Lower leg skin (tissue), 4 donors: Measurements from ENCODE around the gene PRKCE. TPM values are rescaled to one million over a fixed set of nuclear protein-coding genes. Genes with fewer than 3 reads are reported as not detected.

Experiments
- DNase-seq, 2 donors: peaks; one replicate each; pipeline ENCODE4 v3.0.0-alpha.2; 2019; ENCODE audit warnings: low spot score in 2 of 2
- H3K4me3 ChIP-seq: fragments of 200-600 bp; sonication (generic); 2 replicates; pipeline ENCODE4 v1.5.1; 2017; ENCODE audit warnings: mild to moderate bottlenecking, low read depth; ENCODE audit not compliant: poor library complexity, severe bottlenecking
- POLR2A ChIP-seq, 2 donors: fragments of 450-650 bp; IDR thresholded peaks; one replicate each; pipeline ENCODE4 v1.6.1; 2016 to 2017; ENCODE audit warnings: antibody characterized with exemption in 2 of 2, mild to moderate bottlenecking in 1 of 2, moderate library complexity in 1 of 2
- WGBS, 2 donors: methylation state at CpG; one replicate each; pipeline ENCODE4 v1.1.5; 2018; 5-methylcytosine and 5-hydroxymethylcytosine counted together
- intact Hi-C: fragments of 100-400 bp; cut with DNase I; formaldehyde crosslinking; loops from one replicate; pipeline ENCODE4 v1.15.0; 2023; ENCODE audit warnings: low total_unique reads
- total RNA-seq, 4 donors: library from RNA; depleted of rRNA; stranded (reverse); fragments of >200 nt; gene quantifications; one replicate each; pipeline ENCODE4 v1.1.0, GENCODE V29; 2016
- TF ChIP-seq, protein P1 (sequence below), 3 donors: fragments of 450-650 bp; IDR thresholded peaks; one replicate each; pipeline ENCODE4 v1.5.1; 2016; ENCODE audit warnings: antibody characterized with exemption in 3 of 3, mild to moderate bottlenecking in 3 of 3, moderate library complexity in 2 of 3

The PRKCE gene
- total RNA-seq, 4 donors from 2014 or later, result 3.5 to 10.3 (median 6.1) TPM

DNA sequence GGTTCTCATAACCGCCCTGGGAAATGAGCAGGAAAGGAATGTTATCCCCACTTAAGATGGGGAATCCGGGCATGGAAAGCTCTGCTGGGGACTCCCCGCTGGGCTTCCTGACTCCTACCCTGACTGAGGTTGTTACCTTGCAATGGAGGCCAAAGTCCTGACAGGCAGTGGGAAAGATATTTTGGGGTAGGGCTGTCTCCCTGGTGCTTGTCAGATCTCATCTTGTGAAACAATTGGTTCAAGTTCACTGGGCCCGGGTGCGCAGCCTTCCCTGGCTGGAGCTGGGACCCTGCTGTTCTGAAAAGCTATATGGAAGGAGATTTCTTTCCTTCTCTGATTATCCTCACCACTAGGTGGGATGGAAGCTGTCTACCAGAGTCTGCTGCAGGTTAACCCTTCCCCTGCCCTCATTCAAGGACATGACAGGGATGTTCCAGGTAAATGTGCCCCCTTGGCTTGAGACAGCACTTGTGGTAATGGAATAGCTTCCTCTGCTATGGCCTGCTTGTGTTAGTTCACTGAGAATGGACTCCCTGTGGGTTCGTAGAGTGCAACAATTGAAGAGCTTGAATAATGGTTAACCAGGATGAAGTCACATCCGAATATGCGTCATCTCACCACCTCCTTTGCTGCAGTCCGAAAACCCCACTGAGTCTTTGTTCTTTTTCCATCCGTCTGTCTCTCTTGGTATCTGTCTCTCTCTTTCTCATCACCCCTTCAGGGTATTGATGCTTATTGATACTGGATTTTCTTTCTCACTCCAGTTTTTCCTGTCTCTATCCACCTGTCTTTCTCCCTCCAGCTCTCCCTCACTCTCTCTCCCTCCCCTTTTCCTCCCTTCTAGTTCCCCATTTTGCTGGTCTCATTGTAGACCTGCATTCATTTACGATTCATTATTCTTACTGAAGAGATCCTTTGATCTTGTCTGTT lies 577.9 kb downstream of the PRKCE start:
- 77 to 78% methylated on average over 11 of the region's 11 CpGs for WGBS, 2 donors
- intact Hi-C loops, result no loop called here
- no peak overlapping the region for H3K4me3 ChIP-seq
- no peak for DNase-seq
- TF ChIP-seq, protein P1, sequence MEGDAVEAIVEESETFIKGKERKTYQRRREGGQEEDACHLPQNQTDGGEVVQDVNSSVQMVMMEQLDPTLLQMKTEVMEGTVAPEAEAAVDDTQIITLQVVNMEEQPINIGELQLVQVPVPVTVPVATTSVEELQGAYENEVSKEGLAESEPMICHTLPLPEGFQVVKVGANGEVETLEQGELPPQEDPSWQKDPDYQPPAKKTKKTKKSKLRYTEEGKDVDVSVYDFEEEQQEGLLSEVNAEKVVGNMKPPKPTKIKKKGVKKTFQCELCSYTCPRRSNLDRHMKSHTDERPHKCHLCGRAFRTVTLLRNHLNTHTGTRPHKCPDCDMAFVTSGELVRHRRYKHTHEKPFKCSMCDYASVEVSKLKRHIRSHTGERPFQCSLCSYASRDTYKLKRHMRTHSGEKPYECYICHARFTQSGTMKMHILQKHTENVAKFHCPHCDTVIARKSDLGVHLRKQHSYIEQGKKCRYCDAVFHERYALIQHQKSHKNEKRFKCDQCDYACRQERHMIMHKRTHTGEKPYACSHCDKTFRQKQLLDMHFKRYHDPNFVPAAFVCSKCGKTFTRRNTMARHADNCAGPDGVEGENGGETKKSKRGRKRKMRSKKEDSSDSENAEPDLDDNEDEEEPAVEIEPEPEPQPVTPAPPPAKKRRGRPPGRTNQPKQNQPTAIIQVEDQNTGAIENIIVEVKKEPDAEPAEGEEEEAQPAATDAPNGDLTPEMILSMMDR (IDR thresholded peaks at IDR 0.05), result no peak
- TF ChIP-seq POLR2A (IDR thresholded peaks at IDR 0.05), result no peak

DNA sequence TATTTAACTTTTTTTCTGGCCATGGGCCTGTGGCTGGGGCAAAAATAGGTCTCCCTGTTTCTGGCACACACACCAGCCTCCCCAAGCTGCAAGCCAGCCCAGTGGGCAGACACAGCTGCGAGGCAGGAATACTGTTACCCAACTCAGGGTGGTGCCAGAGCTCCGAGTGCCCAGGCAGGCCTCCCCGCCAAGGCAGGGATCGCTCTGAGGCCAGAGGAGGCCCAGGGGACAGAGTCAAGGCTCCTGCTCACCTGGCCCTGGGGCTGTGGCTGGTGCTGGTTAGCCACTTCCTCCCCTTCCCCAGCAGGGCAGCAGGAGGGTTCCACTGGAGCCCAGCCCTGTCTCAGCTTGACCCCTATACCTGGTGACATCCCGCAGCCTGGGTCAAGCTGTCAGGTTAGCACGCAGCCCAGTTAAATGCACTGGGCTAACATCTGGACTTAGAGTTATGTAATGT lies 578.7 kb downstream of the PRKCE start:
- no peak for DNase-seq
- intact Hi-C loops, result no loop called here
- no peak overlapping the region for H3K4me3 ChIP-seq
- 63 to 79% methylated on average over 6 of the region's 6 CpGs for WGBS, 2 donors
- TF ChIP-seq, protein P1 (IDR thresholded peaks at IDR 0.05), result no peak
- no peak for TF ChIP-seq POLR2A (IDR thresholded peaks at IDR 0.05)

DNA sequence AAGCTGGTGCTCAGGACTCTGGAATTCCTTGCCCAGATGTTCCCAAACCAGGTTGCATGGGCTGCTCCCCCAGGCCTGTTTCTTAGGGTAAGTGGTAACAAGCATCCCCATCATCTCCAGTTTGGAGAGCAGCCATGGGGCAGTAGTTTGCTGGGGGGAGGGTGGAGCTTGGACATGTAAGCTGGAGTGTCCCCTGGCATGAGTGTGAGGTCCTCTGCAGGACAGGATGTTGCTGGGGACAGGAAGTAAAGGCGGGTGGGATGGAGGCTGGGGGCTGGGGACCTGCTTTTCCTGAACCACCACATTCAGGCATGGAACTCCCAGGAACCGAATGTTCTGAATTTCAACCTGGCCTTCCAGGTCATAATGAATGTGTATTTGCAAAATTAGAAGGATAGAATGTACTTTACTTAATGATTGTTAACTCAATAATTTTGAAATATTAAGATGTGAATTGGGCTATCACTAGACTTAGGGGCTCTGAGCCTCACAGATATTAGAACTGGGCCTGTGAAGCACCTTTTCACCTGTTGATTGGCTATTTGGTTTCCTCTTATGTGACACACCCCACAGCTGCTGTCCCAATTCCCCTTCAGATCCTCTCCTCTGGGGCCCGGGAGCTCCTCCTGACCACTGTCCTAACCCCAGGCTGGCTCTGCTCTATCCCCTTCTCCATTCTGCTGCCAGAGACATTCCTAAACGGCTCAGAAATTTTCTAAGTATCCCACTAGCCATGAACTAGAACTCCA lies 579.4 kb downstream of the PRKCE start:
- DNase-seq, result no peak
- no peak overlapping the region for H3K4me3 ChIP-seq
- 72 to 76% methylated on average over 4 of the region's 4 CpGs for WGBS, 2 donors
- TF ChIP-seq POLR2A (IDR thresholded peaks at IDR 0.05), result no peak
- TF ChIP-seq, protein P1 (IDR thresholded peaks at IDR 0.05), result no peak
- intact Hi-C loops, result no loop called here

DNA sequence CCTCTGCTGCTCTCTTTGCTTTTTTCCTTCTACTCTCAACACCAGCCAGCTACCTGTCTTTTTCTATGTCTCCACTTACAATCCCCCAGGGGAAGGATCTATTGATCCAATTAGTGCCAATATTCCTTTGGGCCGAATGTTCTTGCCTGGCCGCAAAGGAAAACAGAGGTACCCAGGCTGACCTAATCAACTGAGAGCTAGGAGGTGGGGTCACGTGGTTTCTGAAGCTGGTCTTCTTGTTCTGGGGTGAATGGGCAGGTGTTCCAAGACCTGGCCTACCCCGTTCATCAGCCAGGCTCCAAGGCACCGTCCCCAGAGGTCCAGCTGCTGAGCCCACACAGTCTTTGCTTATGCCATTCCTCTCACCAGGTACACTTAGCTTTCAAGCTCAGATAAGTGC lies 580.2 kb downstream of the PRKCE start:
- no peak overlapping the region for H3K4me3 ChIP-seq
- intact Hi-C loops, result no loop called here
- TF ChIP-seq, protein P1 (IDR thresholded peaks at IDR 0.05), result no peak
- no peak for TF ChIP-seq POLR2A (IDR thresholded peaks at IDR 0.05)
- 94 to 96% methylated on average over 5 of the region's 5 CpGs for WGBS, 2 donors
- no peak for DNase-seq

DNA sequence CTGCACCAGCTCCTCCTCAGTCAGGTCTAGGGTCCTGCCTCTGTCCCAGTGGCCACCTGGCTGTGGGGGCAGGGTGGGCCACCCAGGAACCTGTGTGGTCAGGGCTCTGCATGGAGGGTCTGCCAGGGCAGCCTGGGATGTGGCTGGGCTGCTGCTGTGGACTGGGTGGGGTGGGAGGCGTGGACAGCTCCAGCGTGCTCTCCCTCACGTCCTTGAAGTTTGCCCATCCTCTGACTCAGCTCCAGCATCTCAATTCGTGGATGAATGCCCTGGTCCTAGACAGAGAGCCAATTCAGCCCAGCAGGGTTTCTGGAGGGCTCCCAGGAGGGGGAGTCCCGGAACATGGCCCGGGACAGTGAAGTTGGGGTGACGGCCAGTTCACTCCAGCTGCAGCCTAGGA lies 581.4 kb downstream of the PRKCE start:
- H3K4me3 ChIP-seq, result no peak overlapping the region
- no peak for DNase-seq
- TF ChIP-seq POLR2A (IDR thresholded peaks at IDR 0.05), result no peak
- TF ChIP-seq, protein P1 (IDR thresholded peaks at IDR 0.05), result no peak
- intact Hi-C loops, result no loop called here
- 63 to 64% methylated on average over 7 of the region's 7 CpGs for WGBS, 2 donors
